Measurements from ENCODE around the gene TXNIP. TPM values are rescaled to one million over a fixed set of nuclear protein-coding genes. Genes with fewer than 3 reads are reported as not detected.

Gene TXNIP
- polyA plus RNA-seq, 1 of the 3 experiments (the other 2 are of a cell fraction) = 44.6 TPM

GRCh38 chr1:145980457-145980994 is 15.9 kb downstream of the TXNIP start:
- WGBS (ENCODE audit: low lambda C conversion rate) = 100% methylated on average over 1 of the region's 1 CpG
- Histone ChIP-seq H2AFZ (ENCODE audit: low read depth) (peak overlapping the region; percentile 31), H3K79me2 (ENCODE audit: insufficient read depth) (no peaks in the 10 kb centered on the region), H3F3A (replicated peaks; ENCODE audit: insufficient read depth) (peaks cover 19% of the 10 kb centered on the region), H4K20me1 (ENCODE audit: insufficient read depth) (no peaks in the 10 kb centered on the region), H3K27ac (ENCODE audit: low read depth in 2 of 2, low read length in 1 of 2) (peak overlapping the region; percentile 87 to 92), H3K4me1 (ENCODE audit: control insufficient read depth in 1 of 2, insufficient read depth in 2 of 2, low read depth in 1 of 2, low read length in 1 of 2) (peaks cover 34% of the 10 kb centered on the region in 2 experiments), H3K27me3 (ENCODE audit: insufficient read depth) (no peaks in the 10 kb centered on the region), H3K9me2 (no peaks in the 10 kb centered on the region), H3K4me3 (ENCODE audit: low read depth in 2 of 2, low read length in 1 of 2) (no peak overlapping the region), H3K36me3 (replicated peaks in 1 of 2; ENCODE audit: control insufficient read depth in 1 of 2, insufficient read depth in 2 of 2, low read length in 1 of 2) (peaks cover 0 to 5% of the 10 kb centered on the region in 2 experiments), H3K9ac (no peak overlapping the region), H3K4me2 (0 out of 2 replicates have a peak overlapping the region, but pooled peaks have one; percentile 49), H3K9me3 (no peaks in the 10 kb centered on the region)
- POLR2A ChIA-PET = interaction anchor here (0.7 to 2.3 kb wide), 6 partner anchors 8 to 53 kb away, joined by 3 to 8 read pairs (median 4); partner anchors contain the start of genes ANKRD34A, POLR3GL, RBM8A and TXNIP
- CTCF ChIA-PET = interaction anchor here (0.8 to 8.2 kb wide), 10 partner anchors 9 to 135 kb away, joined by 3 to 187 read pairs (median 36); partner anchors contain the start of genes ANKRD34A, LIX1L, NUDT17 and POLR3GL
- no peak for DNase-seq
- no peak for TF ChIP-seq EZH2phosphoT487 (IDR thresholded peaks at IDR 0.05; ENCODE audit: borderline replicate concordance, low read depth)
- TF ChIP-seq, protein P1, sequence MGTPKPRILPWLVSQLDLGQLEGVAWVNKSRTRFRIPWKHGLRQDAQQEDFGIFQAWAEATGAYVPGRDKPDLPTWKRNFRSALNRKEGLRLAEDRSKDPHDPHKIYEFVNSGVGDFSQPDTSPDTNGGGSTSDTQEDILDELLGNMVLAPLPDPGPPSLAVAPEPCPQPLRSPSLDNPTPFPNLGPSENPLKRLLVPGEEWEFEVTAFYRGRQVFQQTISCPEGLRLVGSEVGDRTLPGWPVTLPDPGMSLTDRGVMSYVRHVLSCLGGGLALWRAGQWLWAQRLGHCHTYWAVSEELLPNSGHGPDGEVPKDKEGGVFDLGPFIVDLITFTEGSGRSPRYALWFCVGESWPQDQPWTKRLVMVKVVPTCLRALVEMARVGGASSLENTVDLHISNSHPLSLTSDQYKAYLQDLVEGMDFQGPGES (IDR thresholded peaks at IDR 0.05; ENCODE audit: low read depth, low read length) = no peak
- TF ChIP-seq FOXJ3 (CRISPR knock-in tag; IDR thresholded peaks at IDR 0.05) = no peak
- TF ChIP-seq SIN3A (IDR thresholded peaks at IDR 0.05; ENCODE audit: borderline replicate concordance, low read depth, low read length) = no peak
- TF ChIP-seq GABPA (IDR thresholded peaks at IDR 0.05; ENCODE audit: low read depth) = no peak
- no peak for TF ChIP-seq NFIC (IDR thresholded peaks at IDR 0.05; ENCODE audit: borderline replicate concordance)
- no peak for TF ChIP-seq RAD21 (IDR thresholded peaks at IDR 0.05; ENCODE audit: low read length)
- no peak for TF ChIP-seq USF2 (IDR thresholded peaks at IDR 0.05; ENCODE audit: borderline replicate concordance, low read depth, low read length)
- TF ChIP-seq MEF2A (IDR thresholded peaks at IDR 0.05; ENCODE audit: borderline replicate concordance, low read depth) = no peak
- no peak for TF ChIP-seq YY1 (IDR thresholded peaks at IDR 0.05; ENCODE audit: low read depth)
- TF ChIP-seq, protein P2, sequence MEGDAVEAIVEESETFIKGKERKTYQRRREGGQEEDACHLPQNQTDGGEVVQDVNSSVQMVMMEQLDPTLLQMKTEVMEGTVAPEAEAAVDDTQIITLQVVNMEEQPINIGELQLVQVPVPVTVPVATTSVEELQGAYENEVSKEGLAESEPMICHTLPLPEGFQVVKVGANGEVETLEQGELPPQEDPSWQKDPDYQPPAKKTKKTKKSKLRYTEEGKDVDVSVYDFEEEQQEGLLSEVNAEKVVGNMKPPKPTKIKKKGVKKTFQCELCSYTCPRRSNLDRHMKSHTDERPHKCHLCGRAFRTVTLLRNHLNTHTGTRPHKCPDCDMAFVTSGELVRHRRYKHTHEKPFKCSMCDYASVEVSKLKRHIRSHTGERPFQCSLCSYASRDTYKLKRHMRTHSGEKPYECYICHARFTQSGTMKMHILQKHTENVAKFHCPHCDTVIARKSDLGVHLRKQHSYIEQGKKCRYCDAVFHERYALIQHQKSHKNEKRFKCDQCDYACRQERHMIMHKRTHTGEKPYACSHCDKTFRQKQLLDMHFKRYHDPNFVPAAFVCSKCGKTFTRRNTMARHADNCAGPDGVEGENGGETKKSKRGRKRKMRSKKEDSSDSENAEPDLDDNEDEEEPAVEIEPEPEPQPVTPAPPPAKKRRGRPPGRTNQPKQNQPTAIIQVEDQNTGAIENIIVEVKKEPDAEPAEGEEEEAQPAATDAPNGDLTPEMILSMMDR (IDR thresholded peaks at IDR 0.05) = no peak
- no peak for TF ChIP-seq TAF1 (IDR thresholded peaks at IDR 0.05; ENCODE audit: borderline replicate concordance, low read depth, low read length)
- TF ChIP-seq NRF1 (IDR thresholded peaks at IDR 0.05; ENCODE audit: low read depth, low read length) = no peak
- no peak for TF ChIP-seq PBX3 (IDR thresholded peaks at IDR 0.05)
- TF ChIP-seq CHD2 (IDR thresholded peaks at IDR 0.05; ENCODE audit: low read length, partially characterized antibody) = no peak
- no peak for TF ChIP-seq ELF1 (IDR thresholded peaks at IDR 0.05)
- no peak for TF ChIP-seq SMC3 (IDR thresholded peaks at IDR 0.05; ENCODE audit: low read depth, low read length)
- TF ChIP-seq FOXM1 (IDR thresholded peaks at IDR 0.05; ENCODE audit: low read depth) = no peak
